Heart left ventricle (tissue), 16 donors: ENCODE results near the gene OLFM1. TPM values are rescaled to one million over a fixed set of nuclear protein-coding genes. Genes with fewer than 3 reads are reported as not detected.

ENCODE experiments used
- ATAC-seq, 4 donors: fragments of 200-7000 bp; cut with Tn5 transposase; one replicate each; pipeline ENCODE4 v1.9.1; 2020 to 2022; ENCODE audit warnings: moderate library complexity in 4 of 4, mild to moderate bottlenecking in 3 of 4, moderate number of reproducible peaks in 1 of 4
- DNase-seq, 5 donors: peaks; one replicate each; pipeline ENCODE4 v3.0.0-alpha.2; 2020
- H3K27ac ChIP-seq, 12 donors: fragments of 200-600 bp; sonication (generic) in 4 of 12; one replicate each; pipeline versions ENCODE4 v1.5.0 to v1.8.0; 2016 to 2022; ENCODE audit warnings: mild to moderate bottlenecking in 2 of 12
- H3K27me3 ChIP-seq, 9 donors: fragments of 200-600 bp; sonication (generic) in 2 of 9; one replicate each; pipeline versions ENCODE4 v1.5.1 to v1.8.0; 2016 to 2022; ENCODE audit warnings: mild to moderate bottlenecking in 3 of 9
- H3K36me3 ChIP-seq, 9 donors: fragments of 200-600 bp; sonication (generic) in 2 of 9; one replicate each; pipeline versions ENCODE4 v1.5.0 to v1.8.0; 2018 to 2022; ENCODE audit warnings: mild to moderate bottlenecking in 2 of 9
- H3K4me1 ChIP-seq, 12 donors: fragments of 200-600 bp; sonication (generic) in 4 of 12; one replicate each; pipeline versions ENCODE4 v1.5.0 to v1.8.0; 2016 to 2022; ENCODE audit warnings: mild to moderate bottlenecking in 3 of 12
- H3K4me3 ChIP-seq, 12 donors: fragments of 200-600 bp; sonication (generic) in 4 of 12; one replicate each; pipeline versions ENCODE4 v1.5.0 to v1.8.0; 2017 to 2022; ENCODE audit warnings: mild to moderate bottlenecking in 9 of 12, moderate library complexity in 4 of 12
- H3K9me3 ChIP-seq, 12 donors: fragments of 200-600 bp; sonication (generic) in 4 of 12; one replicate each; pipeline versions ENCODE4 v1.5.0 to v1.8.0; 2016 to 2022; ENCODE audit warnings: mild to moderate bottlenecking in 1 of 12
- CTCF ChIP-seq, 12 donors: fragments of 200-600 bp; sonication (generic) in 4 of 12; IDR thresholded peaks; one replicate each; pipeline versions ENCODE4 v1.5.0 to v1.8.0; 2018 to 2022; ENCODE audit warnings: antibody characterized with exemption in 12 of 12, mild to moderate bottlenecking in 5 of 12
- POLR2A ChIP-seq, 2 donors: fragments of 450-650 bp; IDR thresholded peaks; one replicate each; pipeline ENCODE4 v1.6.1; 2017; ENCODE audit warnings: antibody characterized with exemption in 2 of 2, mild to moderate bottlenecking in 2 of 2, moderate library complexity in 2 of 2
- WGBS, 4 donors: extraction: QIAGEN DNeasy Blood & Tissue Kit in 2 of 4; methylation state at CpG; one replicate each; pipeline versions ENCODE4 v1.1.5 to v1.1.7; 2013 to 2018; 5-methylcytosine and 5-hydroxymethylcytosine counted together
- intact Hi-C, 10 donors: fragments of 100-400 bp; cut with DNase I; formaldehyde crosslinking; loops; one replicate each; pipeline versions ENCODE4 v1.11.1 to v1.14.2; 2022
- polyA plus RNA-seq, 2 donors: library from polyadenylated mRNA; stranded (reverse); fragments of 200-250 nt; gene quantifications; one replicate each; pipeline ENCODE4 v1.2.3, GENCODE V29; 2013
- total RNA-seq, 9 donors: library from RNA; depleted of rRNA in 2 of 9; stranded (reverse); fragments of >200 nt in 2 of 9; fragmentation: NEBNext Ultra II Directional in 3 of 9; extraction: Animal tissue kit (Norgen Biotek cat#: 25700) in 3 of 9; gene quantifications; one replicate each; pipeline versions ENCODE4 v1.1.0 to v1.2.4, GENCODE V29; 2016 to 2023
- donor health status: ischemic (EF 13 %, LVEDD 7.1; RV severe dilation, severe dysfunction).
- donor health status: healthy with polysubstance abuse.
- donor health status: DM: no; HTN: yes; CAD: no.
- donor health status: DM: no; HTN: no; CAD: no.
- donor health status: ischemic (EF 25% LVEDD 6.9; RV normal size, moderate dysfunction).
- donor health status: ischemic (EF 25% LVEDD 5.7; RV mildly dilated, moderate dysfunction).
- donor health status: healthy.
- donor health status: DM: yes; HTN: yes; CAD: no.
- donor health status: ischemic (EF 35%, LVEDD 5.7; RV mildly dilated, moderate dysfunction).
- donor health status: nonischemic (EF 11% LVEDD 7.7; RV severe dilation, severe dysfunction).
- donor health status: DM: yes; HTN: yes; CAD: no.
- donor health status: PGD.
- donor health status: ischemic (EF 29% LVEDD 5.4; RV normal size, mild dysfunction).
- donor health status: nonischemic (EF 23%, LVEDD 6.1; RV moderate dilation, normal function).

OLFM1 gene
- total and polyA plus RNA-seq, 11 donors: 3.5 to 11.8 (median 8.1) TPM

GRCh38 chr9:135136991-135137832 is 49.7 kb downstream of the OLFM1 start:
- peaks cover 0 to 55% (median 13%) of the 10 kb centered on the region in 9 donors for H3K27me3 ChIP-seq
- DNase-seq (peak in 1 of 5 donors; percentile 44), ATAC-seq (peak in 1 of 4 donors; percentile 24)
- peaks cover 0 to 4% (median 0%) of the 10 kb centered on the region in 12 donors for H3K9me3 ChIP-seq
- TF ChIP-seq POLR2A (IDR thresholded peaks at IDR 0.05): no peak
- no peak for TF ChIP-seq CTCF (IDR thresholded peaks at IDR 0.05)
- no peaks in the 10 kb centered on the region for H3K36me3 ChIP-seq
- H3K4me3 ChIP-seq: no peak overlapping the region
- intact Hi-C loops: no loop called here
- peaks cover 0 to 16% (median 0%) of the 10 kb centered on the region in 12 donors for H3K4me1 ChIP-seq
- no peak overlapping the region for H3K27ac ChIP-seq
- WGBS, 4 donors: 25 to 31% (median 29%) methylated on average over 18 of the region's 18 CpGs

GRCh38 chr9:135138078-135138855 is 50.8 kb downstream of the OLFM1 start:
- Histone ChIP-seq H3K27ac (no peak overlapping the region), H3K4me1 (peaks cover 0 to 16% (median 0%) of the 10 kb centered on the region in 12 donors), H3K4me3 (no peak overlapping the region), H3K9me3 (peaks cover 0 to 4% (median 0%) of the 10 kb centered on the region in 12 donors), H3K27me3 (peaks cover 0 to 46% (median 8%) of the 10 kb centered on the region in 9 donors), H3K36me3 (no peaks in the 10 kb centered on the region)
- 82 to 86% (median 85%) methylated on average over 8 to 10 of the region's 10 CpGs for WGBS, 4 donors
- TF ChIP-seq CTCF (IDR thresholded peaks at IDR 0.05) (no peak), POLR2A (IDR thresholded peaks at IDR 0.05) (no peak)
- intact Hi-C loops: no loop called here
- DNase-seq (peak in 1 of 5 donors; percentile 12), ATAC-seq (no peak)

GRCh38 chr9:135139366-135139959 is 52.0 kb downstream of the OLFM1 start:
- Histone ChIP-seq H3K27ac (no peak overlapping the region), H3K36me3 (no peaks in the 10 kb centered on the region), H3K27me3 (peaks cover 0 to 34% (median 3%) of the 10 kb centered on the region in 9 donors), H3K4me1 (peaks cover 0 to 16% (median 0%) of the 10 kb centered on the region in 12 donors), H3K9me3 (peaks cover 0 to 4% (median 0%) of the 10 kb centered on the region in 12 donors), H3K4me3 (no peak overlapping the region)
- TF ChIP-seq POLR2A (IDR thresholded peaks at IDR 0.05) (no peak), CTCF (IDR thresholded peaks at IDR 0.05) (no peak)
- WGBS, 4 donors: 93 to 96% (median 95%) methylated on average over 2 of the region's 2 CpGs
- ATAC-seq (no peak), DNase-seq (peak in 1 of 5 donors; percentile 6)
- intact Hi-C loops: no loop called here
